K562 treated with DMSO at 1 percent for 12 hours (cell line): ENCODE data around the gene NOBOX. TPM values are rescaled to one million over a fixed set of nuclear protein-coding genes. Genes with fewer than 3 reads are reported as not detected.

ENCODE experiments used
- total RNA-seq: library from RNA; unstranded; fragments of 300-600 nt; gene quantifications from 2 replicates; pipeline ENCODE4 v1.2.3, GENCODE V29; 2022; ENCODE audit not compliant: insufficient read depth

The NOBOX gene
- total RNA-seq = not detected in 2 replicates

DNA sequence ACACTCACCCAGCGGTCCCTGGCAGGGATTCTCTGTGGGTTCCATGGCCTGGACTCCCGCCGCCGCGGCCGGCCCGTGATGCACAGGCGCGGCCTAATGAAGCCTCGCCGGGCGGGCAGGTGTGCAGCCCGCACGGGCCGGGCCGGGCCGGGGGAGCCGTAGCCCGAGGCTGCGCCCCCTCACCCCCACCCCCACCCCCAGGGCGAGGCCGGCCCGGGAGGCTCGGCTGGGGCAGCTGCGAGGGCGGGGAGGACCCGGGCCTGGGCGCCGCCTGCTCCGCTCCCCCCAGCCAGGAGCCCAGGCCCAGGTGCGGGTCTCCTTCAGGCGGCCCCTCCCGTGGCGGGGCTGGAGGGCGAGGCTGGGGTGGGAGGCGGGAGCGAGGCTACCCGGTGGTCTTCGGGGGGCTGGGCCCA, at the start of gene NOBOX:
Gene NOBOX, minus strand, starts transcription at position 45 of the 413 bp plus-strand sequence.

DNA sequence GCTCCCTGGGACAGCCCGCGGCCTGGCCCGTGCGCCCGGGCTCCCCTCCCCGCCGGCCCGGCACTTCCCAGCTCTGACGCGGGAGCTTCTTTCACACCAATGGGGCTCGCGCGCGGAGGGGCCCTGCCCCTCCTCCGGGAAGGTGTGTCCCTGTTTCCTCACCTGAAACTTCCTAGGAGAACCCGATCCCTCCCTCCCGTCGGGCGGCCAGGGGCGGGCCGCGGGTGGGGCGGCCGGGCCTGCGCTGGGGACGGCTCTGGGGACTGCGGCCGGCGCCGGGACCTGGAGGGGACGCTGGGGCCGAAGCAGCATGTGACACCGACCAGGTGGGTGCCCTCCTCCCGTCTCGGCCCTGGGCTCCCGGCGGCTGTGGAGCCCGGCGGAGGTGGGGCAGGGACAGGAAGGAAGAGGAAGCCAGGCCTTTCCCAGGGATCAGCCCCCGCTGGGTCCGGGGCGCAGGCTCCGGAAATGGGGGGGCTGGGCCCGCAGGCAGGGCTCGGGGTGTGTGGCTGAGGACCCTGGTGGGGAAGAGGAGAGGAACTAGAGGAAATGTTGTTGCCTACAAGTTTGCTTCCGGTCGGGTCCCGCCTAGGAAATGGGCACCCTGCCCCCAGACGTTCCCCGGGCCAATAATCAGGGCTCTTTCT, 48.2 kb downstream of the NOBOX start, which contains the start of gene ARHGEF5:
Gene ARHGEF5, plus strand, starts transcription at position 227 of the 647 bp plus-strand sequence. CDS start 7,268 bp downstream, outside the sequence.

Other genes with a start within 250 kb of the NOBOX start
- not detected in 2 replicates for gene CTAGE4, start 220.2 kb downstream of the NOBOX start, total RNA-seq
- not detected in 2 replicates for gene ARHGEF35, start 207.9 kb downstream of the NOBOX start, total RNA-seq
- not detected in 2 replicates for gene OR2A42, start 164.1 kb downstream of the NOBOX start, total RNA-seq
- gene OR2A7, start 138.9 kb downstream of the NOBOX start, total RNA-seq = not detected in 2 replicates
- not detected in 2 replicates for gene CTAGE8, start 134.4 kb downstream of the NOBOX start, total RNA-seq
- gene OR2A1, start 91.3 kb downstream of the NOBOX start, total RNA-seq = not detected in 2 replicates
- gene ARHGEF5, start 48.3 kb downstream of the NOBOX start, total RNA-seq = 0.30 and 0.40 TPM in 2 replicates